MCF 10A (cell line): ENCODE results near the gene SMIM9. TPM values are rescaled to one million over a fixed set of nuclear protein-coding genes. Genes with fewer than 3 reads are reported as not detected.
"Not testable (repeated sequence)": the region's sequence is repeated elsewhere in the genome, so short reads cannot be mapped to it uniquely, and the experiment has no call there.

ENCODE experiments used
- BruUV-seq: library from RNA; stranded (reverse); fragments of 400-500 nt; replicated peaks from 2 replicates; lab custom pipeline; 2021; lab: Mats Ljungman, UMichigan
- CTCF ChIA-PET: fragments of 300-600 bp; sonication (Branson Sonifier 250); formaldehyde crosslinking; extraction: SDS; loops from one replicate; lab custom pipeline; 2021; ENCODE audit warnings: antibody characterized with exemption, inconsistent platforms; lab: Yijun Ruan, JAX
- POLR2A ChIA-PET: fragments of 300-600, 350-650 bp; sonication (Branson Sonifier 250); formaldehyde crosslinking; extraction: SDS; loops from one replicate; lab custom pipeline; 2020; ENCODE audit warnings: antibody characterized with exemption, inconsistent platforms; lab: Yijun Ruan, JAX
- DNase-seq: peaks from one replicate; pipeline ENCODE4 v3.0.0-alpha.2; 2018; ENCODE audit not compliant: unreplicated experiment
- H3K27ac Mint-ChIP-seq: one replicate; pipeline ENCODE4 v1.8.0; 2022; ENCODE audit warnings: mild to moderate bottlenecking, low read depth, mixed read lengths; ENCODE audit not compliant: unreplicated experiment
- H3K27me3 Mint-ChIP-seq: one replicate; pipeline ENCODE4 v1.8.0; 2022; ENCODE audit warnings: mixed read lengths; ENCODE audit not compliant: insufficient read depth, unreplicated experiment
- H3K36me3 Mint-ChIP-seq: one replicate; pipeline ENCODE4 v1.8.0; 2022; ENCODE audit warnings: mild to moderate bottlenecking, moderate library complexity, mixed read lengths; ENCODE audit not compliant: insufficient read depth, unreplicated experiment
- H3K4me1 Mint-ChIP-seq: one replicate; pipeline ENCODE4 v1.8.0; 2022; ENCODE audit warnings: mixed read lengths; ENCODE audit not compliant: insufficient read depth, unreplicated experiment
- H3K4me3 Mint-ChIP-seq: one replicate; pipeline ENCODE4 v1.8.0; 2022; ENCODE audit warnings: mild to moderate bottlenecking, moderate library complexity, mixed read lengths; ENCODE audit not compliant: unreplicated experiment
- H3K9me3 Mint-ChIP-seq: one replicate; pipeline ENCODE4 v1.8.0; 2022; ENCODE audit warnings: mixed read lengths; ENCODE audit not compliant: unreplicated experiment
- CTCF ChIP-seq: fragments of 200-600 bp; IDR thresholded peaks from one replicate; pipeline ENCODE4 v1.8.0; 2022; ENCODE audit warnings: antibody characterized with exemption, mild to moderate bottlenecking; ENCODE audit not compliant: unreplicated experiment
- intact Hi-C: fragments of 100-400 bp; cut with micrococcal nuclease; formaldehyde crosslinking; loops from 2 replicates; pipeline ENCODE4 v1.14.1; 2022
- total RNA-seq: library from RNA; stranded (reverse); gene quantifications from 2 replicates; pipeline ENCODE4 v1.2.3, GENCODE V29; 2022

Gene SMIM9
- total RNA-seq, 1 experiment from 2014 or later: not detected

- no peak for TF ChIP-seq CTCF
- intact Hi-C loops: no loop called here
- Mint-ChIP-seq H3K27me3 (peaks cover 38% of the 10 kb centered on the region), H3K27ac (no peak overlapping the region), H3K4me3 (no peak overlapping the region), H3K36me3 (no peaks in the 10 kb centered on the region), H3K9me3 (no peaks in the 10 kb centered on the region), H3K4me1 (no peaks in the 10 kb centered on the region)
- DNase-seq: no peak
- CTCF ChIA-PET: interaction anchor here (0.6 to 1.4 kb wide), 3 partner anchors 11 to 122 kb away, joined by 3 to 4 read pairs (median 3); no protein-coding TSS in a partner anchor
- POLR2A ChIA-PET: interaction anchor here (1.4 kb wide), 1 partner anchor 68 kb away, joined by 3 read pairs; the partner anchor contains the start of gene DKC1
- BruUV-seq: no TSS peak
Observed at GRCh38 chrX:154829926-154830442, 4.5 kb downstream of the SMIM9 start.

- peaks cover 38% of the 10 kb centered on the region for H3K27me3 Mint-ChIP-seq
- no peak overlapping the region for H3K4me3 Mint-ChIP-seq
- BruUV-seq: no TSS peak
- CTCF ChIA-PET: interaction anchor here (1.1 kb wide), 1 partner anchor 11 kb away, joined by 6 read pairs; no protein-coding TSS in a partner anchor
- no peaks in the 10 kb centered on the region for H3K36me3 Mint-ChIP-seq
- intact Hi-C loops: no loop called here
- H3K27ac Mint-ChIP-seq: no peak overlapping the region
- no peaks in the 10 kb centered on the region for H3K4me1 Mint-ChIP-seq
- DNase-seq: no peak
- POLR2A ChIA-PET: interaction anchor here (1.4 to 1.5 kb wide), 2 partner anchors 24 to 67 kb away, joined by 3 to 5 read pairs; partner anchors contain the start of genes DKC1 and MPP1
- TF ChIP-seq CTCF: no peak
- no peaks in the 10 kb centered on the region for H3K9me3 Mint-ChIP-seq
Observed at GRCh38 chrX:154829134-154829533, 5.3 kb downstream of the SMIM9 start.

GRCh38 chrX:154828016-154828408 is 6.5 kb downstream of the SMIM9 start:
- no peak for DNase-seq
- intact Hi-C loops: no loop called here
- BruUV-seq: no TSS peak
- no peak overlapping the region for H3K27ac Mint-ChIP-seq
- H3K9me3 Mint-ChIP-seq: no peaks in the 10 kb centered on the region
- no peak overlapping the region for H3K4me3 Mint-ChIP-seq
- ChIA-PET POLR2A (interaction anchor here (1.1 to 1.5 kb wide), 2 partner anchors 23 to 28 kb away, joined by 4 to 5 read pairs; partner anchors contain the start of gene MPP1), CTCF (interaction anchor here (1.0 kb wide), 1 partner anchor 10 kb away, joined by 4 read pairs; no protein-coding TSS in a partner anchor)
- H3K27me3 Mint-ChIP-seq: peaks cover 38% of the 10 kb centered on the region
- H3K4me1 Mint-ChIP-seq: no peaks in the 10 kb centered on the region
- H3K36me3 Mint-ChIP-seq: no peaks in the 10 kb centered on the region
- no peak for TF ChIP-seq CTCF

- no peaks in the 10 kb centered on the region for H3K9me3 Mint-ChIP-seq
- ChIA-PET CTCF (interaction anchor here (0.6 to 1.1 kb wide), 4 partner anchors 11 to 127 kb away, joined by 3 to 4 read pairs (median 3); no protein-coding TSS in a partner anchor), POLR2A (interaction anchor here (1.1 to 1.2 kb wide), 2 partner anchors 13 to 28 kb away, joined by 3 to 4 read pairs; no protein-coding TSS in a partner anchor)
- no peak overlapping the region for H3K4me3 Mint-ChIP-seq
- H3K4me1 Mint-ChIP-seq: no peaks in the 10 kb centered on the region
- H3K27ac Mint-ChIP-seq: no peak overlapping the region
- no peaks in the 10 kb centered on the region for H3K36me3 Mint-ChIP-seq
- intact Hi-C loops: no loop called here
- DNase-seq: no peak
- TF ChIP-seq CTCF: no peak
- no TSS peak for BruUV-seq
- peaks cover 43% of the 10 kb centered on the region for H3K27me3 Mint-ChIP-seq
Observed at GRCh38 chrX:154827194-154828015, 7.1 kb downstream of the SMIM9 start.

- CTCF ChIA-PET, H3K4me3 Mint-ChIP-seq, DNase-seq, H3K27ac Mint-ChIP-seq, BruUV-seq, H3K36me3 Mint-ChIP-seq, H3K9me3 Mint-ChIP-seq, intact Hi-C loops, H3K4me1 Mint-ChIP-seq: not testable (repeated sequence)
- H3K27me3 Mint-ChIP-seq: peaks cover 45% of the 10 kb centered on the region
- POLR2A ChIA-PET: interaction anchor here (0.7 kb wide), 1 partner anchor 95 kb away, joined by 3 read pairs; no protein-coding TSS in a partner anchor
Observed at GRCh38 chrX:154825586-154825985, 8.9 kb downstream of the SMIM9 start.
